Kidney (tissue), 14 donors: ENCODE results near the gene ZNF445. TPM values are rescaled to one million over a fixed set of nuclear protein-coding genes. Genes with fewer than 3 reads are reported as not detected.
"Not testable (repeated sequence)": the region's sequence is repeated elsewhere in the genome, so short reads cannot be mapped to it uniquely, and the experiment has no call there.

Experiments used
- DNase-seq, 5 donors: peaks; one replicate each; pipeline ENCODE4 v3.0.0-alpha.2; 2013 to 2020
- FAIRE-seq: peaks from 2 replicates; lab custom pipeline; 2012; peaks lifted over from hg19 to GRCh38; lab: Jason Lieb, UNC
- H3K27ac ChIP-seq, 2 donors: one replicate each; pipeline ENCODE4 v1.7.0; 2013; ENCODE audit warnings: low read depth in 2 of 2, low read length in 2 of 2, inconsistent platforms in 1 of 2
- H3K27me3 ChIP-seq: one replicate; pipeline ENCODE4 v1.7.1; 2013; ENCODE audit warnings: low read length, inconsistent platforms; ENCODE audit not compliant: control insufficient read depth, insufficient read depth
- H3K36me3 ChIP-seq, 3 donors: one replicate each; pipeline versions ENCODE4 v1.7.0 to v1.7.1; 2013; ENCODE audit warnings: low read length in 3 of 3, control low read depth in 1 of 3, inconsistent platforms in 1 of 3; ENCODE audit not compliant: insufficient read depth in 3 of 3, control insufficient read depth in 2 of 3
- H3K4me1 ChIP-seq, 3 donors: one replicate each; pipeline versions ENCODE4 v1.7.0 to v1.7.1; 2013; ENCODE audit warnings: low read length in 3 of 3, inconsistent platforms in 1 of 3, low read depth in 1 of 3; ENCODE audit not compliant: control insufficient read depth in 2 of 3, insufficient read depth in 2 of 3
- H3K4me3 ChIP-seq, 3 donors: one replicate each; pipeline versions ENCODE4 v1.7.0 to v1.8.1; 2013; ENCODE audit warnings: low read length in 3 of 3, control low read depth in 1 of 3, inconsistent platforms in 1 of 3
- H3K9ac ChIP-seq, 3 donors: one replicate each; pipeline versions ENCODE4 v1.7.0 to v1.7.1; 2013; ENCODE audit warnings: low read length in 3 of 3, control low read depth in 1 of 3, inconsistent platforms in 1 of 3
- H3K9me3 ChIP-seq, 3 donors: one replicate each; pipeline versions ENCODE4 v1.7.0 to v1.7.1; 2013; ENCODE audit warnings: low read length in 3 of 3, control low read depth in 1 of 3, inconsistent platforms in 1 of 3; ENCODE audit not compliant: control insufficient read depth in 2 of 3, insufficient read depth in 1 of 3
- intact Hi-C: fragments of 100-400 bp; cut with DNase I; formaldehyde crosslinking; loops from one replicate; pipeline ENCODE4 v1.11.1; 2022
- polyA plus RNA-seq: library from polyadenylated mRNA; stranded (reverse); fragments of 350-450 nt; fragmentation: Illumina TruSeq; extraction: RNeasy Lipid Tissue Mini Kit (QIAGEN cat#74804); gene quantifications from one replicate; pipeline ENCODE4 v1.2.3, GENCODE V29; 2014; ENCODE audit warnings: low read depth, low replicate concordance; ENCODE audit not compliant: insufficient read depth
- total RNA-seq: library from RNA; stranded (reverse); fragmentation: NEBNext Ultra II Directional; extraction: Animal tissue kit (Norgen Biotek cat#: 25700); gene quantifications from one replicate; pipeline ENCODE4 v1.2.1, GENCODE V29; 2021
- TF ChIP-seq, protein P1 (sequence below): IDR thresholded peaks from 3 replicates; pipeline ENCODE4 v1.5.1; 2012; ENCODE audit warnings: mild to moderate bottlenecking, moderate library complexity, borderline replicate concordance; ENCODE audit not compliant: insufficient read depth; ENCODE audit errors: extremely low read depth
- donor health status: control.
- donor health status: control.
- donor health status: control.
- donor health status: control.
- donor health status: control.
- donor health status: DM: yes; HTN: yes; CAD: no.
- donor health status: Normal renal cell carcinoma (clear cell type).

Gene ZNF445
- total and polyA plus RNA-seq, 2 donors from 2014 or later: 2.3 to 19.6 TPM

DNA sequence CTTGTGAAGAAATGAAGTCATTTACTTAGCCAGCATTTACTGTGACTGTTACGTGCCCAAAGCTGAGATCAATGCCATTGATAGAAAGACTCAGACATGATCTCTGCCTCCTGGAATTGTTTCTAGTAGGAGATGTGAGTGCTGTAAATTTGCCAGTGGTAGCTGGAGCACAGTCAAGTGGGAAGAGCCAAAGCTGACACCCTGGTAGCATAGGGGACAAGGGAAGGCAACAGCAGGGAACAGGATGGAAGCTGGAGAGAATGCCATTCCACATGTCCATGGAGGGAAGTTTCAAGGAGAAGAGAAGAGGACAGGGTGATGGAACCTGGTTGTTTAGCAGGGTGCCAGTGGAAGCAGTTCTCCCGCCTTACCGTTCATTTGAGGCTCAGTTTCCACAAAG lies 74.9 kb downstream of the ZNF445 start:
- intact Hi-C loops: no loop called here
- H3K4me1 ChIP-seq: no peaks in the 10 kb centered on the region
- H3K9me3 ChIP-seq: no peaks in the 10 kb centered on the region
- H3K27me3 ChIP-seq: no peaks in the 10 kb centered on the region
- no peak for DNase-seq
- TF ChIP-seq, protein P1, sequence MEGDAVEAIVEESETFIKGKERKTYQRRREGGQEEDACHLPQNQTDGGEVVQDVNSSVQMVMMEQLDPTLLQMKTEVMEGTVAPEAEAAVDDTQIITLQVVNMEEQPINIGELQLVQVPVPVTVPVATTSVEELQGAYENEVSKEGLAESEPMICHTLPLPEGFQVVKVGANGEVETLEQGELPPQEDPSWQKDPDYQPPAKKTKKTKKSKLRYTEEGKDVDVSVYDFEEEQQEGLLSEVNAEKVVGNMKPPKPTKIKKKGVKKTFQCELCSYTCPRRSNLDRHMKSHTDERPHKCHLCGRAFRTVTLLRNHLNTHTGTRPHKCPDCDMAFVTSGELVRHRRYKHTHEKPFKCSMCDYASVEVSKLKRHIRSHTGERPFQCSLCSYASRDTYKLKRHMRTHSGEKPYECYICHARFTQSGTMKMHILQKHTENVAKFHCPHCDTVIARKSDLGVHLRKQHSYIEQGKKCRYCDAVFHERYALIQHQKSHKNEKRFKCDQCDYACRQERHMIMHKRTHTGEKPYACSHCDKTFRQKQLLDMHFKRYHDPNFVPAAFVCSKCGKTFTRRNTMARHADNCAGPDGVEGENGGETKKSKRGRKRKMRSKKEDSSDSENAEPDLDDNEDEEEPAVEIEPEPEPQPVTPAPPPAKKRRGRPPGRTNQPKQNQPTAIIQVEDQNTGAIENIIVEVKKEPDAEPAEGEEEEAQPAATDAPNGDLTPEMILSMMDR: no peak
- H3K36me3 ChIP-seq: peaks cover 0 to 13% (median 7%) of the 10 kb centered on the region in 3 donors
- FAIRE-seq: no peak
- no peak overlapping the region for H3K9ac ChIP-seq
- H3K27ac ChIP-seq: no peak overlapping the region
- H3K4me3 ChIP-seq: no peak overlapping the region

DNA sequence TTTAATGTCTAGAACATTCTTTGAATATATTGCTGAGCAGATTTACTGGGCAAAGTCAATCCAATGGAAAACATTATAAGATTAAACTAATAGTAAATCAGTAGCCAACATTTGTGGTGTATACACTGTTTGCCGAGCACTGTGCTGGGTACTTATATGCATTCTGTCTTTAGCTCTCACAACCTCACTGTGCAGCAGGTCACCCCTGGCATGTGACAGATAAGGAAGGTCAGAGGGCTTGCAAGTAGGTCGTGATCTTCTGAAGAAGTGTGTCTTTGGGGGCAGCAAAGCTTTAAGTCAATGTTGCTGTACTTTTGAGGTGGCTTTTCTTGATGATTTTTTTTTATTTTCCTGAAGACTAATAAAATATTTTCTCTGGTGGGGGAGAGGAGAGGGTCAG lies 76.7 kb downstream of the ZNF445 start:
- no peak for FAIRE-seq
- H3K27ac ChIP-seq: no peak overlapping the region
- no peak overlapping the region for H3K9ac ChIP-seq
- H3K9me3 ChIP-seq: no peaks in the 10 kb centered on the region
- no peaks in the 10 kb centered on the region for H3K27me3 ChIP-seq
- H3K4me3 ChIP-seq: no peak overlapping the region
- intact Hi-C loops: no loop called here
- peaks cover 0 to 20% (median 9%) of the 10 kb centered on the region in 3 donors for H3K36me3 ChIP-seq
- H3K4me1 ChIP-seq: no peaks in the 10 kb centered on the region
- peak in 1 of 5 donors; percentile 12 for DNase-seq
- TF ChIP-seq, protein P1: no peak

DNA sequence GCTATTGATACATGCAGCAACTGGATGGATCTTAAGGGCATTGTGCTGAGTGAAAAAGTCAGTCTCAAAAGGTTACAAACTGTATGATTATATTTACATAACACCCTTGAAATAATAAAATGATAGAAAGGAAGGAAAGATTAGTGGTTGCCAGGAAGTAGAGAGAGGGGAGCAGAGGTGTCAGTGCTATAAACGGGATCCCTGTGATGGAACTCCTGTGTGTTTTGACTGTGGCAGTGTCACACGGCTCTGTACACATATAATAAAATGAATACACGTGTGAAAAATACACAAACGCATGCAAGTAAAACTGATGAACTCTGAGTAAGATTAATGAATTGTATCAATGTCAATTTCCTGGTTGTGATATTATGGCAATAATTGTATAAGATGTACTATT lies 78.6 kb downstream of the ZNF445 start:
- DNase-seq (no peak), FAIRE-seq (no peak)
- TF ChIP-seq, protein P1: no peak
- no peaks in the 10 kb centered on the region for H3K27me3 ChIP-seq
- H3K4me3 ChIP-seq: no peak overlapping the region
- H3K9ac ChIP-seq: no peak overlapping the region
- H3K36me3 ChIP-seq: peaks cover 0 to 20% (median 7%) of the 10 kb centered on the region in 3 donors
- no peaks in the 10 kb centered on the region for H3K9me3 ChIP-seq
- no peak overlapping the region for H3K27ac ChIP-seq
- intact Hi-C loops: no loop called here
- no peaks in the 10 kb centered on the region for H3K4me1 ChIP-seq

DNA sequence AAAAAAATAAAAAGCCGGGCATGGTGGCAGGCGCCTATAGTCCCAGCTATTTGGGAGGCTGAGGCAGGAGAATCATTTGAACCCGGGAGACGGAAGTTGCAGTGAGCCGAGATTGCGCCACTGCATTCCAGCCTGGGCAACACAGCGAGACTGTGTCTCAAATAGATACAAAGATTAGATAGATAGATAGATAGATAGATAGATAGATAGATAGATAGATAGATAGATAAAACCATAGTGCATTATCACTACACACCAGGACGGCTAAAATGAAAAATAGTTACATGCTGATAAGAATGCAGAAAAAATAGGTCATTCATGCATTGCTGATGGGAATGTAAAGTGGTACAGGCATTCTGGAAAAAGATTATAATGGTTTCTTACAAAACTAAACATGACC lies 79.2 kb downstream of the ZNF445 start:
- H3K27me3 ChIP-seq, H3K9ac ChIP-seq, H3K4me1 ChIP-seq, H3K27ac ChIP-seq, H3K9me3 ChIP-seq, H3K4me3 ChIP-seq, intact Hi-C loops, FAIRE-seq, DNase-seq: not testable (repeated sequence)
- peaks cover 0 to 20% (median 7%) of the 10 kb centered on the region in 3 donors for H3K36me3 ChIP-seq
